DND-41 (cell line): ENCODE data around the gene FIGLA.

Experiments
- CTCF ChIP-seq: IDR thresholded peaks from 2 replicates; pipeline ENCODE4 v1.5.1; 2012; ENCODE audit warnings: borderline replicate concordance, low read length, moderate library complexity, mild to moderate bottlenecking; ENCODE audit not compliant: poor library complexity, severe bottlenecking; ENCODE audit errors: extremely low read depth
- EZH2 ChIP-seq: IDR thresholded peaks from 3 replicates; pipeline ENCODE4 v1.6.1; 2012; ENCODE audit warnings: borderline replicate concordance, low read depth, mild to moderate bottlenecking, moderate library complexity, low read length, inconsistent platforms; ENCODE audit not compliant: severe bottlenecking

- TF ChIP-seq CTCF (no peak), EZH2 (no peak)
These were observed 42.2 kb downstream of the FIGLA start for GRCh38 chr2:70748002-70748784.
